ENCODE measurements around the gene NFKB1. TPM values are rescaled to one million over a fixed set of nuclear protein-coding genes. Genes with fewer than 3 reads are reported as not detected.

The NFKB1 gene
- total RNA-seq, 1 donor from 2014 or later, result 64.5 TPM

DNA sequence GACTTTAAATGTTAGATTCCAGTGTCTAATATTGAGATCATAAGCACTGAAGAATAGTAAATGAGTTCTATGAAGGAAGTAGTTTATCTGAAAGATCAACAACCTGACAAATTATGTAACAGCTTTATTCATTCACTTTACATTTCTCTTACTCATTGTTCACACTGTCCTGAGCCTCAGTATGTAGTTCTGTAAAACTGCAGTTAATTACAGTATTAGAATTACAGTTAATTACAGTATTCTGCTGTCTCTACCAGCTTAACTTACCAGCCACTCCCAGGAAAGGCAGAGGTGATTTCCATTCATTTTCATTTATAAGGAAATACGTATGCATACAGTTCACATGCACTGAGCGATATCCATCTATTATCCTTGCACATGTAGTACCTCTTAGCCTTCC lies 32.7 kb downstream of the NFKB1 start:
- no peak for DNase-seq

DNA sequence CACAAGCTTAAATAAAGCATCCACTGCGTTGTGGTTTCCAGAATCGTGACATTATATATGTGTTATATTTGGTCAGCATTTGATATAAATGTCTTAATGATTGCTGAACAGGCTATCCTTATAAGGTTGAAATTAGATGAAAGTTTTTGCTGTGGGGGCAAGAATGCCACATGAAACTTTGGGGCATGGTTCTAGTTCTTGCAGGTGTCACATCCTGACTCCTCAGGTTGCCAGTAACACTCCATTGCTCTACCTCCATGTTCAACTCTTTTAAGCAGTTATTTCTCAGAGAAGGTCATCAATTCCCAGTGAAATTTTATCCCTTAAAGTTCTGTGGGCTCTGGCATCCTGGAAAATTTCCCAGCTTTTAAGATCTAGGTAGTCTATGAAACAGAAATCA lies 33.7 kb downstream of the NFKB1 start:
- DNase-seq, result no peak

DNA sequence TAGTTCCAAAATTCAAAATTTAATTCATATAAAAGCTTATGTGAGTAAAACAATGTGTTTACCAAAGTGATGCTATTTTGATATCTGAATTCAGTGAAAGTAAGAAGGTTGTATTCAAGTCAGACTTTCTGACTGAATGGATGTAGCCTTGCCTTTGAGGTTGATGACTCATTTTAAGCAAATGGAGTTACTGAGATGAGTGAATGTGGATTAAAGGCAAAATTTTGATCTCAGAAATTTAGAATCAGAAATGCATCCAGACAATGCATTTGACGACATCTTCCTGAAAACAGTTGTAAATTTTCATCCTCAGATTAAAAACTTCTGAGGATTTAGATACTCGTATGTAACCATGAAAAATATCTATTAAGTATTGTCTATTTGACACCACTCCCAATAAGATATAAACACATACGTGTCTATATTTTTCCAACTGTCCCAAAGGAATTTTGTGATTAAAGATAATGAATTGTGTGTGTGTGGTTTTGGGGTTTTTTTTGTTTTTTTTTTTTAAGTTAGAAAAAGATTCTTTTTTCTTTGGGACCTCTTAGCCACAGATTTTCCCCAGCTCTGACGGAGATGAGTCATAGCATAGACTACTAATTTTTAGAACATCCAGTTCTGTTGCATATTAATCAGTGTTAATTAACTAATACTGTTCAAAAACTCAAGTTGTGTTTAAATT lies 34.4 kb downstream of the NFKB1 start:
- DNase-seq, result no peak

DNA sequence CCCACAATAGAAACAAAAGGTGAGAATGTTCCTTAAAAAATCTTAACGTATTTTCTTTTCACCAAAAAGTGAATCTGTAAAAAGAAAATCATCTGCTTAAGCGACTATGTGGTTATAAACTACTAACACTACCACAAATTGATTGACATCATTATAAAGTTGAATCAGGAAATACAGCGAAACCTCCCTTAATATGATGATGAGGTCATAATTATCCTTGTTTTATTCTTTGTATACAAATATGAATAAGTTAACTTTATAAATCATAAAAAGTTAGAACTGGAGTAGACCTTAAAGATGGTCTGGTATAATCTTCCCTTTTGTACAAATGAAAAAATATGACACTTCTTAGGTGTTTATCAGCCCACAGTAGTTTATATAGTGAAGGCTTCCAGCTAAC lies 35.6 kb downstream of the NFKB1 start:
- DNase-seq, result no peak

DNA sequence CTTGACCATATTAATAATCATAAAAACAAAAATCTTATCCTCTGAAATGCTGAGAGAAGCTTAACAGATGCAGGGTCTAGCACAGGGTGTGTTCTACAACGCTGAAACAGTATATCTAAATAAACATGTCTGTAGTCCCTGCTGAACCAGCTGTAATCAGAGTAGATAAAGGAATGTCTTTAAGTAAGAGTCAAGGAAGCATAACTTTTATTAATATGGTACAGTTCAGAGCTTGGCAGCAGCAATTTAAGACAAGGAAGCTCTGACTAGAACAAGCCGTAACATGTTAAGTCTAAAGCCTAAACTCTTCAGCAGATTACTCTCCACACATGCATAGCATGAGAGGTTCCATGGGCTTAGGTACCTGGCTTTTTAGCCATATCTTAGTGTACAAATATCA lies 36.1 kb downstream of the NFKB1 start:
- no peak for DNase-seq

DNA sequence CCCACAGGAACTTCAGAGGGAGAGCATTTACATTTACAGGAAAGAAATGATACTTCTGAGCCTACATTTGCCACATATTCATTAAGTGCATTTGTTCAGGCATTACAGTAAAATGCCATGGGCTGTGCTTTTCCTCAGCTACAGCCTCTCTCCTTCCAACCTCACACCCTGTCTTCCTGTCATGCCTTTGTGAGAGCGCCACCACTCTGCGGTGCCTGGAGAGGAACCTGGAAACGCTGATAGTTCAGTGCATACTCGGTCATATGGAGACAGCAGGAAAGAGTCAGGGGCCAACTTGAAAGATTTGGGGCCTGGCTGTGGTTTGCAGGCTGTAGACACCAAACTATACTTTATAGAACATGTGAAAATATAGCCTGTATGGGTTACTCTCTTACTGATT lies 40.5 kb downstream of the NFKB1 start:
- no peak for DNase-seq

DNA sequence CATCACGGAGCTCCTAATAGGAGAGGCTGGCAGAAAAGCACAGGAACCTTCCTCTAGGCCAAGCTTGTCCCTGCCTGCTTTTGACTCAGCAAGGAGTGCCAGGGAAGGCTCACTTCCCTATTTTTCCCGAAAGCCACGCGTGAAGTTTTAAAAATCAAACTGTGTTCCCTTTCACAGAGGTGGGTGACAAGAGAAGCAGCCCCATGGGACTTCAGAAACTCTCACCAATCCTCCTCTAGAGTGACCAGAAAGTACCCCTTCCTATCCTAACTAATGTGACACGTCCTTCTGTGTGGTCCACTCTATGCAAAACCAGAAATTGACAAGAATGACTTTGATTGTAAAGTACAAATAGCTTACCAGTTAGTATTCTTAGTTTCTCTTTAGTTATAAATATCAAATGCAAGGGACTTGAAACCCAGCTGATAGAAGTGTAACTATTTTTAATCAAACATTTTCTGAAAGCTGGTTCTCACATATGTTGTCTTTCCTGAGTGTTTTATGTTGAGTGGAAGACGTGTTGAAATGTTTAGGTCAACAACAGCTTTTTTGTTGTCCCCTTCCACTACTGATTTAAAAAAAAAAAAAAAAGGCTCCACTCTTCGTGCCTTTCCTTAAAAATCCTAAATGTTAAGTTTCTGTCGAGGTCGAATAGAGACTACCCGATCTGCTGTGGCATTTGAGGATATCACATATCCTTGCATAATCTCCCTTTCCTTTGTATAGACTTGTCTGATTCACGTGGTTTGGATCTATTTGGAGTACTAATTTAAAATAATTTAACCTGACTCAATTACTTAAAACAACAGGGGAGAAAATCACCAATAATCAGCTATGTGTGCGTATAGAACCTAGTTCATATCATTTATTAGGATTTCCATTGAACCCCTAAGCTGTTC lies 42.1 kb downstream of the NFKB1 start:
- DNase-seq, result no peak

DNA sequence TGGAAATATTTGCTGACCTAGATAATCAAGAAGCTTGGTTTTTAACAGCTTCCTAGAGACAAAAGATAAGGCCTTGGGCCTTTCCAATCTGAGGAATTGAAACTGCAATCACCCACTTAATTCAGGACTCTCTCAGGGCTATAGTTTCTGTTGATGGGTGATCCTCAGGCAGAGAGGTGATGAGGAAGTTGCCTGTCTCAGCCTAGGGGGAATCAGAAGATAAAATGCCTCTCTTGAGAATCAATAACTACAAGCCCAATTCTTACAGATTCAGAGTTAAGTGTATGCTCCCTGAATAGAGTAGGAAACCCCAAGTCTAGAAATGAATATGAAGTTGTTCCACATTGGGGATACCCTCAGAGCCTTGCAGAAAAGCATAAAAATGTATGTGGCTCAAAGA lies 45.5 kb downstream of the NFKB1 start:
- no peak for DNase-seq

DNA sequence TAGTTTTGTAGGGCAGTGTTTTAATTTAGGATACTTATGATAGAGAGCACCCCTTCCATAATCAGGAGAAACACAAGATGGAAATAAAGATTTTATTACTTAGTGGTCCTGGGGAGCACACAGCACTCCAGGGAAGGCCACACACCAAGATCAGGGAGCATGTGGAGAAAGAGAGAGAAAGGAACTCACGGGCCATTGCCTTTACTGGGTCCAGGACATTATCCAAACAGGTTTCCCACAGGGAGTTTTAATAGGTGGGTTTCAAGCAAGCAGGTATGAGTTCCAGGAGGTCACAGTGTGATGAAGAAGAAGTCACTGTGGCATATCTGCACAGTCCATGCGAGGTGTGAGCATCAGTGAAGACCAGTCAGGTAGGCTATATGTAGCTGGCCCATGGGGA lies 46.8 kb downstream of the NFKB1 start:
- DNase-seq, result no peak

DNA sequence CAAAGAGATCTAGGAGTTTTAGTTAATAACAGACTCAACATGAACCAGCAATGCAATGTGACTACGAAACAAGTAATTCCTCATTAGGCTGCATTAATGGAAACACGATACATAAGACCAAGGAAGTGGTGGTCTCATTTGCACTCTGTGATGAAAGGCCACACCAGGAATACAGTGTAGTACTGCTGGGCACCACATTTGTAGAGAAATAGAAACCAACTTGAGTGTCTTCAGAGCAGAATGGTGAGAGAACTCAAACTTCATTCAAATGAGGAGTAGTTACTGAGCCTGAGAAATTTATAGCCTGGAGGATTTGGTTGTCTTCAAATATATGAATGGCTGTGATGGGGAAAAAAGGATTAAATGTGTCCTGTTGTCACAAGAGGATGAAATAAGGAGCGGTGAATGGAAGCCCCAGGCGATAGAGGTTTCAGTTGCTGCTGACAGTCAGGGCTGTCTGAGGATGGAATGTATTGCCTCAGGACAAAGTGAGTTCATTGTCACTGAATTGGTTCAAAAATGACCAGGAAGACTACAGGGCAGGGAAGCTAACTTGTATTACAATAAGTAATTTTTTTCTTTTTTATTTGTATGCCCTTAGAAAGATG lies 50.9 kb downstream of the NFKB1 start:
- peak; percentile 21 for DNase-seq

DNA sequence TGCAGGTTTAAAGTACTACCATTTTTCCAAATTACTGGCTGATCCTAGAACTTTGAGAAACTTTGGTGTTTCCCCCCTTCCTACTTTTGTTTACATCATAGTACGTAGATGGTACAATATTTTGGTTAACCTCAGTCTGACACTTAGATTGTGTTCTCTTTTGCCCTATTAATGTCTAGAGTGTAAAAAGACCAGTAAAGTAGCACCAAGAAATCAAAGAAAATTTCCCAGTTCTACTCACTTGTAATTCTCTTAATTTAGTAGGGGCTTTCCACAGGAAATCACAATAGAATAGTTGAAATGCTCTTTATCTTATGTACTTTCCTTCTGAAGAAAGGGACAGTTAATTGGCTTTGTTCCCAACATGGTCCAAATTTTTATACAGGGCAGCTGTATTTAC lies 51.6 kb downstream of the NFKB1 start:
- DNase-seq, result peak; percentile 66

DNA sequence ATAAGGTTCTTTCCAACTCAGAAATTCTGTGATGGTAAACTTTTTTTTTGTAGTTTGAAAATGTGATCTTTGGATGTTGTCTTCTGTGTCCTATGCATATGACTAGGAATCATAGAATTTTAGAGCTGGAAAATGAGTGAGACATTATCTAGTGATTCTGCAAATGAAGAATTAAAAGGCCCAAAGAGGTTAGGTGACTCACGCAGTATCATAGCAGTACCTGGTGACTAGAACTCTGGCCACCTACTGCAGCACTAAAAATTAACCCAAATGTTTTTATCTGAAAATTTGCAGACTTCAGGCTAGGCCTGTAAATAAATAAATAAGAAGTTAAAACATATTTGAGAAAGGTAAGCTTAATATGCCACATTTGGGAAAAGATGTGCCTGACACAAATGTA lies 52.8 kb downstream of the NFKB1 start:
- no peak for DNase-seq

DNA sequence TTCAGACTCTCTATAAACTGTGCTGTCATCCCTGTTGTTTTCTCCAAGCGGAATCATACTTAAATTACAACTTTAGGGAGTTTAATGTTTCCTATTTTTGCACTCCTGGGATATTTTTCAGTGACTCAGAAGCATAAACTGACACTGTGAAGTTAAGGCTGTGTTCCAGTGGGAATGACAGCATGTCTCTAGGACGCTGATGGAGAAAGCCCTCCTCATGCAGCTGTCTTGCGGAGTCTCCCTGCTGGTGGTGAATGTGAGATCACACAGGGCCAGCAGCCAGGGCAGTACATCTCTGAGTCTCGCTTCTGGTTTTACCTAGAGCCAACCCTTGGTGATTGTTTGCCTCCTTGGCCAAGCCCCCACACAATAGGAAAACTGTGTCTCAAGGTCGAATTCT lies 53.3 kb downstream of the NFKB1 start:
- DNase-seq, result no peak

DNA sequence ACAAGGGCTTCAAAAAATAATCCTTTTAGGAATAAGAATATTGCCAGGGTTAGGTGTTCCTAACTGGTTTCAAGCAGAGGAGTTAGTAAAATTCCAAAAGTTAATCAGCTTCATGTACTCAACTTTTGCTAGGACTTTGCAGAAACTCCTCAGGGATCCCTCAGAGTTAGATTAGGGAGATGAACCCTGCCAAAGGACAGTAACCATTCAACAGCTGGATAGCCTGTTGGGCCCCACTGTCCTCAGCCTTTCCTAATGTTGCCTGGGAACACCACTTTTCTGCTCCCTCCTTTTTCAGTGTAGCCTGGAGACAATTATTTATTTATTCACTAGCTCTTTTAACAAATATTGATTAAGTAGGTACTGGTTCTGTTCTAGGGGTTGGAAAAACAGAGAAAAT lies 53.8 kb downstream of the NFKB1 start:
- DNase-seq, result no peak

DNA sequence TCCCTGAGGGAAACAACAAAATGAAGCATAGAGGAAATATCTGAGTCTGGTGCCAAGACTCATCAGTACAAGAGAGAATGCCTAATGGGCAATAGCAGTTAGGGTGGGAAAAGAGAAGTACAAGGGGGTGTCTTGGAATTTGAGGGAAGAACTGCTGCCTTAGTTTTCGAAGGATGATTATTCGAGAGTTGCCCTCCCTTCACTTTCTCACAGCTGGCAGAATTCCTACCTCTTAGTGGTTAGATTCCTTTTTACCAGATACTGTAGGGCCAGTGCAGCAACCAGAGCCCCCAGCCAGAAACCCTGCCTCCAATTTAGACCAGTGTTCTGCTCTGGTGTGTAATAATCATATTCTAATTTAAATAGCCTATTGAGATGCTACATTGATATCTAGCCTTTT lies 56.5 kb downstream of the NFKB1 start:
- DNase-seq, result no peak

DNA sequence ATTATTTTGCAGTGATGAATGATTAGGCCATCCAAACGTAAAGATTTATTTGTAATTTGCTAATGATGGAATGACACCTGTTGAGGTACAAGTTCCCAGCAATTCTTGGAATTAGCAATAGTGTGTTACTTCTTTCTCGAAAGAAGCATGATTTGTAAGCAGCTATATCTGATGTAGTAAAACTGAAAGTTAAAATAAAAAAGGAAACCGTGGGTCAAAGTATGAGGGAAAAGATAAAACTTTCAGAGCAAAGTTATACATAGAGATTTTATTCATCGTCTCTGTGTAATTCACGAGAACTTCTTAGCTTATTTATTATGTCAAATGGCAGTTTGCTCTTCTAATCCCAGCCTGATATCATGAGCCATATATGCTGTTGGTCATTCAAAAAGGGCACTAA lies 59.0 kb downstream of the NFKB1 start:
- DNase-seq, result no peak

DNA sequence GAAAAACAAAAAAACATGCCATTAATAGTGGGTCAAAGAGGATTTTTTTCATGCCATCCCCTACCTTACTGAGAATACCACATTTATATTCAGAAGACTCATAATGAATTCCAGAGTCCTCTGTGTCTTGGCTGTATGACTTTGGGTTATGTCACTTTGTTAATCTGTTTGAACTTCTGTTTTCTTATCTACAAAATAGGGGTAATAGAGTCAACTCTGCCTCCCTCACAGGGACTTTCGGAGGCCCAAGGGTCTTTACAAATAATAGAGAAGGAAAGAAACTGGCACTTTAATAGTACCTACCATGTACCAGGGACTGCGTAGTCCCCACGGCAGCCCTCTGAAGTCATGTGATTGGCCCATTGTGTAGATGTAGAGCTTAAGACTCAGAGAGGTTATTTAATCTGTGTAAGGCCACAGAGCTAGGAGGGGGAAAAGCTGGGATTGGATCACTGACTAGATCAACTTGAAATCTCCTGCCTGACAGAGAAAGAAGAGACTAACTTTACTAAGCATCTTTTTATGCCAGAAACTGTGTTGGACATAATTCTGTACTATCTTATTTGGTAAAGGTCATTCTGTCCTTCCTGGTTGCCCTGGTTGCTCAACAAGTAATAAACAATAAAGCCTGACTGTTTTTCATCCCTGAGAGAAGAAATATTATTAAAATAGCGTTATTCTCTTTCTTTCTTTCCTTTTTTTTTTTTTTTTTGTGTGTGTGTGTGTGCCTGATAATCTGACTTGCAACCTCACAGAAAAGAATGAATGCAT lies 59.6 kb downstream of the NFKB1 start:
- DNase-seq, result no peak

DNA sequence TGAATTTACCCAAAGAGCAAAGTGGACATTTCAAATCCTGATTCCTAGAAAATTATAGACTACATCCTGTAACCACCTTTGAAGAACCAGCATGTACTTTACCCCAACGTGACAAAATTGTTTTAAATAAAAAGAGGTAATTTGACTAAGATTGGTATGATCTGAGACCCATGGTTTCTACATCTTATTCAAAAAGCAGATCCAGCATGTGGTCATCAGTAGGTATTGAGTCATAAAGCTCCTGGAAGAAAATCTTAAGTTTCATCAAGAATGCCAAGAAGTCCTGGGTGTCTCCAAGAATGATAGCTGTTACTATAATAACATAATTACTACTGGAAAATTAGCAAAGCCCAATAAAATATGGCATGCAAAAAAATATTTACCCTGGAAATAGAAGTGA lies 61.8 kb downstream of the NFKB1 start:
- DNase-seq, result no peak

DNA sequence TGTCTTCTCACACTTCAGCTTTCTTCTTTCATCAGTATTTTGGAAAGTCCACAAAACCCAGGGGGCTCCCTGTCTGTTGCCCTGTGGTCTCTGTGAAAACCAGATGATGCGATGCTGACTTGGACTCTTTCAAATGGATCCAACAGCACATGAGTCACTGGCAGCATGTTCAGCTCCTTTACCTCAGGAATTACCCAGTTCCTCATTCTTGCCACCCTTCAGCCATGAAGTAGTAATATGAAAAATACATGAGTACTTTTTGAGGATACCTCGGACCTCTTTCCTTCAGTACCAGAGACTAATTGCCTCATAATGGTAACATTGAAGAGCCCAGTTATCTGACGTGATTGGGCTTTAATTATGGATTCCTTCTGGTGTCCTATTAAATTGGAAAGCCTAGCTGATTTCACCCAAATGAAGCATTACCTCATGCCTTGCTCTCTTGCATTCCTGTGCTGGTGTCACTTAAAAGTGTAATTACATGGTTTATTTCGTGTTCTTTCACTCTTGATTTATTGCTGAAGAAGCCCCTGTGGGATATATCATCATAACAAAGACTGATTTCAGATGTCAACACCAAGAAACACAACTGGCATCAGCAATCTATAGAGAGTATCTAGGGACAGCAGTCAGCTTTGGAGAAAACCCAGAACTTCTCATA lies 63.4 kb downstream of the NFKB1 start:
- no peak for DNase-seq

DNA sequence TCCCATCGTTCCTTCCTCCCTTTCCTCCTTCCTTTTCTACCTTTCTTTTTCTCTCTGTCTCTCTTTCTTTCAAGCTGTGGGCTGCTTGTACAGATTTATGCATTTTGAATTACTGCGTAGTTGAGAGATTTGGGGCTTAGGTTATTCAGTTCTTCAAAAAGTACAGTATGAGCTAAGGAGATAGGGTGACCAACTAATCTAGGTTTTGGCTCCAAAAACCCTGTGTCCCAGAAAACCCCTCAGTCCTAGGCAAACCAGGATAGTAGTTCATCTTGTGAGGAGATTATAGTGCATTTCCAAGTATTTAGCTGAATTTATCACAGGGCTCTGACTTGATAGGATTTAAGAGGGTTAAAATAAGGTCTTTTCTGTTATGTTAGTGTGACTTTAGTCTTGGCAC lies 64.5 kb downstream of the NFKB1 start:
- DNase-seq, result no peak

DNA sequence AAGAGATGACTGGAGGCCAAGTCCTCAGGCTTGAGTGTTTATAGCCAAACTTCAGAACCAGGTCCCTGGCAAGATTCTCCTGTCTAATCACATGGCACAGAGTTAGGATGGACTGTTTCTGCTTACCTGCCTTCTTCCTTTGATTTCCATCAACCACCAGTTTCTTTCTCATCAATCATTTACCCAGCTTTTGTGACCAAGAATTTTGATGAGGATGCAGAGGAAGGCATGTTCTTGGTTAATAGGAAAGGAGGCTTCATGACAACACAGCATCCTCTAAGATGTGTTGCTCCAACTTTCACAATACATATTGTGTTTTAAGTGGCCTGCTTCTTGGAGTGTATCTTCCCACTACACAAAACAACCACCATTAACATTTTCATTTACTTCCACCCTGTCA lies 65.3 kb downstream of the NFKB1 start:
- DNase-seq, result no peak

DNA sequence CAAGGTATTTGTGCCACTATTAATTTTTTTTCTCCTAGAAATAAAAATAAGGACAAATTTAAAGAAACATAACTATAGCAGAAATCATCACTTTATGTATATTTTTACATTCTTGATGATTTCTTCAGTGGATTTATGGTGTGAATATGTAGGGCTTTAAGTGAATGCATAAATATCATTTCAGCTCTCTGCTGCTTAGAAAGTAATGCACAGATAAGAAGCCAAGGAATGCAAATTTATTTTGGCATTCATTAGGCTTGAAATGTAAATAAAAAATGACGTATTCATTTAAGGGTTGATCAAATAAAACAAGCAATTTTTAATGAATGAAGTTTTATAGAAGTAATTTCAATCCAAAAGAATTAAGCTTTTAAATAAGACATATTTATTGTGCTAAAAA lies 66.3 kb downstream of the NFKB1 start:
- no peak for DNase-seq

DNA sequence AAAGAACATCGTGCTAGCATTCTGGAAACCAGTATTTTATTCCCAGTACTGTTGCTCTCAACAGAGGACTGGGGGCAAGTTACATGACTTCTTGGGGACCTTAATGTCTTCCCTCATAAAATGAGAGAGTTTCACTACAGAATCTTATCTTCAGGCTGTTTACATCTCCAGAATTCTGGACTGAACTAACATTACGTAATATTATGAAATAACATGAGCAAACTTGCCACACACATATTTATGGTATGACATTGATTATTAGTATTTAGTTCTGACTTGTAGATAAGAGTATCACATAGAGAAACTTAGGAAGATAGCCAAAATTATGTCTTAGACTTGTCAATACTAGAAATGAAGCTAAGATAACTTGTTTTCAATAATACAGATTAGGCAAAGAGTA lies 68.0 kb downstream of the NFKB1 start:
- no peak for DNase-seq
